K562 (cell line): ENCODE data around the gene TGFBR2. TPM values are rescaled to one million over a fixed set of nuclear protein-coding genes. Genes with fewer than 3 reads are reported as not detected.

Experiments
- ATAC-seq: fragments of 200-7000 bp; cut with Tn5 transposase; 3 replicates; pipeline ENCODE4 v1.9.1; 2020; ENCODE audit warnings: moderate library complexity
- BruUV-seq: library from RNA; stranded (reverse); fragments of 400-500 nt; replicated peaks from 2 replicates; lab custom pipeline; 2021; lab: Mats Ljungman, UMichigan
- CTCF ChIA-PET: fragments of 300-600 bp; formaldehyde crosslinking; extraction: SDS; loops from one replicate; lab custom pipeline; 2021; ENCODE audit warnings: low intra/inter-chr PET ratio; lab: Yijun Ruan, JAX
- POLR2A ChIA-PET: fragments of 300-600, 350-650 bp; sonication (Branson Sonifier 250); formaldehyde crosslinking; extraction: SDS; loops from one replicate; lab custom pipeline; 2021; ENCODE audit warnings: antibody characterized with exemption, inconsistent platforms; lab: Yijun Ruan, JAX
- DNase-seq, 4 experiments: peaks; one replicate each; pipeline versions ENCODE4 v3.0.0 to v3.0.0-alpha.2; 2011 to 2018; ENCODE audit warnings: low spot score in 3 of 4, mixed read lengths in 3 of 4; ENCODE audit errors: extremely low read depth in 1 of 4
- FAIRE-seq: peaks from 2 replicates; lab custom pipeline; 2011; peaks lifted over from hg19 to GRCh38; lab: Jason Lieb, UNC
- H2AFZ ChIP-seq: 2 replicates; pipeline ENCODE4 v1.6.0; 2011; ENCODE audit warnings: low read depth, low read length, control low read depth, inconsistent platforms
- H3K27ac ChIP-seq: fragments of 200-600 bp; 3 replicates; pipeline ENCODE4 v1.8.0; 2011; ENCODE audit warnings: low read depth, mild to moderate bottlenecking, control low read depth, inconsistent platforms, low read length, moderate library complexity, mixed read lengths; ENCODE audit errors: extremely low read depth
- H3K27me3 ChIP-seq, 2 experiments: fragments of 300-600 bp in 1 of 2; 2 replicates in 1 of 2; 3 replicates in 1 of 2; pipeline versions ENCODE4 v1.6.0 to v1.8.0; 2011; ENCODE audit warnings: inconsistent platforms in 2 of 2, low read length in 2 of 2, mild to moderate bottlenecking in 1 of 2, mixed read lengths in 1 of 2, moderate library complexity in 1 of 2; ENCODE audit not compliant: control insufficient read depth in 2 of 2, insufficient read depth in 2 of 2
- H3K36me3 ChIP-seq: fragments of 300-600 bp; 3 replicates; pipeline ENCODE4 v1.8.0; 2011; ENCODE audit warnings: mild to moderate bottlenecking, low read length, inconsistent platforms; ENCODE audit not compliant: control insufficient read depth, insufficient read depth
- H3K4me1 ChIP-seq, 2 experiments: fragments of 200-600 bp in 1 of 2; replicated peaks in 1 of 2; 2 replicates in 1 of 2; 3 replicates in 1 of 2; pipeline versions ENCODE4 v1.5.1 to v1.8.0; 2011; ENCODE audit warnings: inconsistent platforms in 2 of 2, low read length in 2 of 2, mild to moderate bottlenecking in 1 of 2, mixed read lengths in 1 of 2, moderate library complexity in 1 of 2; ENCODE audit not compliant: control insufficient read depth in 2 of 2, insufficient read depth in 2 of 2
- H3K4me2 ChIP-seq: 2 replicates; pipeline ENCODE4 v1.6.1; 2011; ENCODE audit warnings: low read length, control low read depth, inconsistent platforms, mixed read lengths; ENCODE audit not compliant: insufficient read depth
- H3K4me3 ChIP-seq: fragments of 200-600 bp; sonication (generic), shearing (Covaris generic); 2 replicates; pipeline ENCODE4 v1.5.1; 2016; ENCODE audit warnings: control low read depth, inconsistent platforms
- H3K79me2 ChIP-seq: fragments of 200-600 bp; 3 replicates; pipeline ENCODE4 v1.8.0; 2011; ENCODE audit warnings: low read length, inconsistent platforms; ENCODE audit not compliant: control insufficient read depth, insufficient read depth
- H3K9ac ChIP-seq, 2 experiments: 2 replicates each; pipeline versions ENCODE4 v1.6.0 to v1.6.1; 2011; ENCODE audit warnings: low read depth in 2 of 2, low read length in 2 of 2, control low read depth in 1 of 2, inconsistent platforms in 1 of 2, mild to moderate bottlenecking in 1 of 2, mixed read lengths in 1 of 2; ENCODE audit not compliant: insufficient read depth in 1 of 2
- H3K9me1 ChIP-seq: one replicate; pipeline ENCODE4 v1.6.0; 2011; ENCODE audit warnings: inconsistent platforms, mild to moderate bottlenecking, low read length, moderate library complexity; ENCODE audit not compliant: control insufficient read depth, insufficient read depth
- H3K9me3 ChIP-seq: replicated peaks from 2 replicates; pipeline ENCODE4 v1.5.1; 2011; ENCODE audit warnings: low read depth, low read length, inconsistent platforms; ENCODE audit not compliant: control insufficient read depth, insufficient read depth
- H4K20me1 ChIP-seq: replicated peaks from 2 replicates; pipeline ENCODE4 v1.6.1; 2011; ENCODE audit warnings: low read length, inconsistent platforms, mixed read lengths; ENCODE audit not compliant: control insufficient read depth, insufficient read depth
- CHD1 ChIP-seq: fragments of 200-600 bp; sonication (generic); IDR thresholded peaks from one replicate; pipeline ENCODE4 v1.6.1; 2012; ENCODE audit warnings: mild to moderate bottlenecking, moderate library complexity, low read length, inconsistent platforms
- ID3 ChIP-seq, 2 experiments: fragments of 250-450 bp in 1 of 2; fragments of 450-650 bp in 1 of 2; sonication (Bioruptor Pico) in 1 of 2; IDR thresholded peaks; 2 replicates each; pipeline versions ENCODE4 v1.6.1 to v1.8.0; 2016 to 2021; ENCODE audit warnings: mild to moderate bottlenecking in 2 of 2, moderate library complexity in 2 of 2, missing compliant biosample characterization in 1 of 2, missing genetic modification characterization in 1 of 2
- KDM5B ChIP-seq: fragments of 200-600 bp; sonication (generic); IDR thresholded peaks from 2 replicates; pipeline ENCODE4 v1.6.1; 2012; ENCODE audit warnings: low read depth, mild to moderate bottlenecking, moderate library complexity, low read length, control low read depth, inconsistent platforms; ENCODE audit not compliant: insufficient replicate concordance
- POU5F1 ChIP-seq: fragments of 150-350 bp; IDR thresholded peaks from 2 replicates; pipeline ENCODE4 v1.6.1; 2014; ENCODE audit warnings: borderline replicate concordance, low read length, low read depth, mild to moderate bottlenecking; ENCODE audit not compliant: partially characterized antibody
- SNIP1 ChIP-seq: fragments of 450-650 bp; IDR thresholded peaks from 2 replicates; pipeline ENCODE4 v1.7.1; 2017; ENCODE audit warnings: low read depth, mild to moderate bottlenecking
- SP2 ChIP-seq: IDR thresholded peaks from 2 replicates; pipeline ENCODE4 v1.6.1; 2011; ENCODE audit warnings: mild to moderate bottlenecking, low read depth, low read length, moderate library complexity; ENCODE audit not compliant: poor library complexity, severe bottlenecking; ENCODE audit errors: extremely low read depth
- ZKSCAN3 ChIP-seq: fragments of 250-450 bp; sonication (Bioruptor Pico); IDR thresholded peaks from 2 replicates; pipeline ENCODE4 v1.4.0; 2020
- ZNF133 ChIP-seq: fragments of 250-450 bp; sonication (Bioruptor Pico); IDR thresholded peaks from 2 replicates; pipeline ENCODE4 v1.4.0; 2020; ENCODE audit warnings: mild to moderate bottlenecking
- ZNF140 ChIP-seq: fragments of 250-450 bp; sonication (Bioruptor Pico); IDR thresholded peaks from 2 replicates; pipeline ENCODE4 v1.8.0; 2021; ENCODE audit warnings: moderate library complexity, mild to moderate bottlenecking, inconsistent platforms
- ZNF551 ChIP-seq: fragments of 250-450 bp; sonication (Bioruptor Pico); IDR thresholded peaks from 2 replicates; pipeline ENCODE4 v1.5.0; 2021; ENCODE audit warnings: mild to moderate bottlenecking, moderate library complexity
- ZNF79 ChIP-seq: fragments of 250-450 bp; sonication (Bioruptor Pico); IDR thresholded peaks from 2 replicates; pipeline ENCODE4 v1.4.0; 2020; ENCODE audit warnings: low read depth, mild to moderate bottlenecking, moderate library complexity
- WGBS: fragments of 100-300 bp; shearing (Covaris generic); methylation state at CpG from one replicate; pipeline ENCODE4 v1.1.6; 2016; ENCODE audit warnings: low coverage, mixed read lengths; ENCODE audit not compliant: insufficient coverage; ENCODE audit errors: missing lambda C conversion rate; 5-methylcytosine and 5-hydroxymethylcytosine counted together
- in situ Hi-C: fragments of 300-500 bp; cut with MboI; formaldehyde crosslinking; loops from 4 replicates; pipeline ENCODE4 v1.15.0; 2018; ENCODE audit warnings: inconsistent platforms, mixed read lengths
- intact Hi-C: fragments of 100-400 bp; cut with micrococcal nuclease; formaldehyde crosslinking; loops from 2 replicates; pipeline ENCODE4 v1.14.2; 2022
- polyA plus RNA-seq, 8 experiments: library from polyadenylated mRNA; depleted of rRNA in 4 of 8; stranded (reverse) in 5 of 8; unstranded in 3 of 8; fragments of >200 nt; fragmentation: Nextera tagmentation in 2 of 8; fragmentation: Illumina TruSeq in 1 of 8; extraction: Ambion mirVana in 2 of 8; extraction: Trizol in 1 of 8; gene quantifications; 2 replicates each; pipeline versions ENCODE4 v1.2.1 to v1.2.3, GENCODE V29; 2011 to 2014; ENCODE audit warnings: inconsistent platforms in 1 of 8, missing spikeins in 1 of 8
- total RNA-seq, 7 experiments: library from RNA; depleted of rRNA in 6 of 7; stranded (reverse); fragments of >200 nt in 6 of 7; fragmentation: Illumina TruSeq in 2 of 7; extraction: Trizol in 2 of 7; gene quantifications; 2 replicates each; pipeline versions ENCODE4 v1.2.1 to v1.2.3, GENCODE V29; 2011 to 2021; ENCODE audit warnings: low replicate concordance in 1 of 7

The TGFBR2 gene
- total and polyA plus RNA-seq, 9 of the 15 experiments (the other 6 are each of a cell fraction or from before 2014, with no cell fraction given), result 0.11 to 0.84 (median 0.24) TPM

- H3K79me2 ChIP-seq, result no peaks in the 10 kb centered on the region
- H3K27ac ChIP-seq, result no peak overlapping the region
- WGBS, result 3% methylated on average over 8 of the region's 8 CpGs
- H3K9me3 ChIP-seq, result no peaks in the 10 kb centered on the region
- ATAC-seq, result no peak
- no peak overlapping the region for H2AFZ ChIP-seq
- FAIRE-seq, result no peak
- H3K9me1 ChIP-seq, result no peaks in the 10 kb centered on the region
- in situ Hi-C loops (no loop called here), intact Hi-C loops (no loop called here)
- H4K20me1 ChIP-seq, result no peaks in the 10 kb centered on the region
- H3K4me3 ChIP-seq, result no peak overlapping the region
- H3K36me3 ChIP-seq, result no peaks in the 10 kb centered on the region
- no peaks in the 10 kb centered on the region for H3K27me3 ChIP-seq
- no peaks in the 10 kb centered on the region for H3K4me1 ChIP-seq
- H3K9ac ChIP-seq, result no peak overlapping the region
- no peak overlapping the region for H3K4me2 ChIP-seq
- TF ChIP-seq CHD1, result no peak
- POLR2A ChIA-PET, result no interaction called here
- no TSS peak for BruUV-seq
- DNase-seq, result no peak
- CTCF ChIA-PET, result no interaction called here
Observed at GRCh38 chr3:30677347-30677685, 70.9 kb downstream of the TGFBR2 start.

- H3K79me2 ChIP-seq, result no peaks in the 10 kb centered on the region
- intact Hi-C loops, result no loop called here
- CTCF ChIA-PET, result no interaction called here
- DNase-seq, result no peak
- BruUV-seq, result no TSS peak
- no peaks in the 10 kb centered on the region for H3K9me1 ChIP-seq
- no peaks in the 10 kb centered on the region for H3K36me3 ChIP-seq
- no peak overlapping the region for H3K27ac ChIP-seq
- no peak for FAIRE-seq
- H3K9ac ChIP-seq, result no peak overlapping the region
- TF ChIP-seq SNIP1, result no peak
- TF ChIP-seq ZNF140 (CRISPR knock-in tag), result no peak
- TF ChIP-seq ID3 (CRISPR knock-in tag; IDR thresholded peaks at IDR 0.05), result no peak
- no peak for TF ChIP-seq ID3 (tag; IDR thresholded peaks at IDR 0.05)
- TF ChIP-seq ZNF79 (CRISPR knock-in tag), result no peak
- no peak for TF ChIP-seq POU5F1
- TF ChIP-seq ZNF133, result no peak
- TF ChIP-seq ZNF551 (CRISPR knock-in tag), result no peak
- TF ChIP-seq ZKSCAN3 (CRISPR knock-in tag), result no peak
- TF ChIP-seq KDM5B, result no peak
- TF ChIP-seq SP2, result no peak
- in situ Hi-C loops, result no loop called here
- POLR2A ChIA-PET, result interaction anchor here (0.5 to 0.6 kb wide), 2 partner anchors 14 to 34 kb away, joined by 4 read pairs; no protein-coding TSS in a partner anchor
- H3K9me3 ChIP-seq, result no peaks in the 10 kb centered on the region
- H3K4me1 ChIP-seq, result no peaks in the 10 kb centered on the region
- no peaks in the 10 kb centered on the region for H3K27me3 ChIP-seq
- no peak overlapping the region for H2AFZ ChIP-seq
- no peak overlapping the region for H3K4me3 ChIP-seq
- no peak overlapping the region for H3K4me2 ChIP-seq
- no peaks in the 10 kb centered on the region for H4K20me1 ChIP-seq
- ATAC-seq, result no peak
Observed at GRCh38 chr3:30679045-30679444, 72.6 kb downstream of the TGFBR2 start.
